NCI-H1092 treated with DMSO at 0.1 percent for 48 hours (cell line): ENCODE results near the gene MELTF.

Experiments
- DNase-seq: peaks from one replicate; lab custom pipeline; 2025; lab: John Stamatoyannopoulos, UW

Gene MELTF

DNA sequence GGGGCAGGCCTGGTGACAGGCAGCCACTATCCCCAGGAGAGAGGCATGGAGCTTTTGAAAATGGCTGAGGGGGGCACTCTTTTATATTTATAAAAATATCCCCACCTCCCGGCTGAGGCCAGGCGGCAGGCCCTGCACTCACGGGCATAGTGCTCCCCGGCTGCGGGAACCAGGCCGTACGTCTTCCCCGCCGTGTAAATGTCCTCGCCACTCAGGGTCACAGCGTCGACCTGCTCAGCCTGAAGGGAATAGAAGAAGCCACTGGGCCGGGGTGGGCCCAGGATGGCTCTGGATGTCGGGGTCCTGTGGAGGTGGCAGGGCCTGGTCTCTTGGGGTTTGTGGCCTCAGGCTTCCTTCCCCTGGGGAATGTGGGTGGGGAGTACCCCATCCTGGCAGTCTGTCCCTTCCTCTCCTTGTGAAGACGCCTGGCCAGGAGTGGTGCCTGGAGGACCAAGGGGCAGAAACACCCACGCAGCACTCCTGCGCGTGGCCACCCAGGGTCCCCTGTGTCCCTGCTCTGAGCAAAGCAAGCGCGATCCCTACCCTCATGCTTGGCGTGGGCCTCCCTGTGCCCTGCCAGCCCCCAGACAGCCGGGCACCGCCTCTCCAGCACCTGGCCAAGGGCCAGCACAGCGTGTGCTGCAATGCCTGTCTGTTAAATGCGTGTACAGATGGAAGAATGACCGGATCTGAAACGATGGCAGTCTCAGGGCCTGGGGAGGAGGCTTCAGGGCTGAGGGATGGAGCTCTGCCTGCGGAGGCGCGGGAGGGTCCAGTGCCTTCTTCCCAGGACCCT, 18.9 kb downstream of the MELTF start:
- DNase-seq, result no peak

DNA sequence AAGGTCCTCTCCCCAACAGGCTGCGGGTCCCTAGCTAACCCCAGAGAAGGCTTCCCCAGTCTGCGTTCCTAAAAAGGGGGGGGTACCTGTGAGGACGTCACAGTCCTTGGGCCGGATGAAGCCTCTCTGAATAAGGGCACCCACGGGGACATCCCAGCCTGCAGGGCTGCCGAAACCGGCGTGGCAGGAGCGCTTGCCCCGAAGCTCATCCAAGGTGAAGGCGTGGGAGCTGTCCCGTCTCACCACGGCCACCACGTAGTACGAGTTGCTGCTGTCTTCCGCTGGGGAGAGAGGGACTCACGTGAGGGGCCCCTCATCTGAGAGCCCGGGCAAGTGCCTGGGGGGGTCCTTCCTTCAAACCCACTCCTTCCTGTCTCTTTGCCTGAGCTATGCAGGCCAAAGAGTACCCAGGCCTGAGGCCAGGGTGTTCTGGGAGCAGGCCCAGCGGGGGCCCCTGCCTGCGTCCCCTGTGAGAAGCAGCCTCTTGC, 20.0 kb downstream of the MELTF start:
- DNase-seq, result no peak

DNA sequence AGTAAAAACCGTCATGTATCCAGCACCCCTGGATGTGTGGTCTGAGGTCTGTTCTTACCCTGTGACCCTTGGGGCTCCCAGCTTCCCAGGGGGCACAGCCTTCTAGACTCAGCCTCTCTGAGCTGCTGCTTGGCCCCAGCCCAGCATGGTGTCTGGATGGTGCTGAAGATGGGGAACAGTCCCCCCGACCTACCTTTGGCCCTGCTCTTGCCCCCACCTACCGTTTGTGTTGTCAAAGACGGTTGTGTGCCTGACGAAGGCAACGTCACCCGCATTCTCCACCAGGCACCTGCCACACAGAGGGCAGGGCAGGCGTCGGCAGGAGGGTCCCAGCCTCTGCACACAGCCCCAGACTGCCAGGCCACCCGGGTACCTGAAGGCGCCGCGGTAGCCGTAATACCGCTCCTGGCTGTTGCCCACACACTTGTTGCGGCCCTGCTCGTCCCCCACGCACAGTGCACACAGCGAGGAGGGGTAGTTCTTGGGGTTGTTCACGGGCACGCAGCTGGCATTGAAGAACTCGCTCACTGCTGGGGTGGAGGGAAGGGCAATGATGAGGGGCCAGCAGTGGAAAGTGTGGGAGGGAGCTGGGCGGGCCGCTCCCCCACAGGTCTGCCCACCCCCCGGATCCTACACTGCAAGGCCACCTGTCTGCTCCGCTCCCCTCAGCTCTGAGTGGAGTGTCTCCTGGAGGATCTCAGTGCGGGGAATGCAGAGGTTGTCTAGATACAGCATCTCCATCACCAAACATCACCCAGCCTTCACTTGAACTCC, 21.0 kb downstream of the MELTF start:
- DNase-seq, result no peak

DNA sequence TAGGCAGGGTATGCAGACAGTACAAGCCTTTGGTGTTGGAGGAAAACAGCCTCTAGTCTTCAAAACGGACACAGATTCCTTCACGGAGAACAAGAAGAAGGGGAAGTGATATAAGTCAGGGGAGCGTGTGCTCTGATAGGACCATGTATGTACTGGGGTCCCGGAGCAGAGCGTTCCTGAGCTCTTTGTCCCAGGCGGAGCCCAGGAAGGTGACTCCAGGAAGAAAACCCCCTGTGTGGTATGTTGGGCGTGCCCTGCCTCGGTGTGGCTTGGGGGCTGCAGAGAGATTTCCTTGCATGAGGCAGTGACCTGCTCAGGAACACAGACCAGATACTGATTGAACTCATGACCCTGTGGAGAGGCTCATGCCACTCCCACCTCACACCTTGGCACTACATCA, 21.7 kb downstream of the MELTF start:
- no peak for DNase-seq

DNA sequence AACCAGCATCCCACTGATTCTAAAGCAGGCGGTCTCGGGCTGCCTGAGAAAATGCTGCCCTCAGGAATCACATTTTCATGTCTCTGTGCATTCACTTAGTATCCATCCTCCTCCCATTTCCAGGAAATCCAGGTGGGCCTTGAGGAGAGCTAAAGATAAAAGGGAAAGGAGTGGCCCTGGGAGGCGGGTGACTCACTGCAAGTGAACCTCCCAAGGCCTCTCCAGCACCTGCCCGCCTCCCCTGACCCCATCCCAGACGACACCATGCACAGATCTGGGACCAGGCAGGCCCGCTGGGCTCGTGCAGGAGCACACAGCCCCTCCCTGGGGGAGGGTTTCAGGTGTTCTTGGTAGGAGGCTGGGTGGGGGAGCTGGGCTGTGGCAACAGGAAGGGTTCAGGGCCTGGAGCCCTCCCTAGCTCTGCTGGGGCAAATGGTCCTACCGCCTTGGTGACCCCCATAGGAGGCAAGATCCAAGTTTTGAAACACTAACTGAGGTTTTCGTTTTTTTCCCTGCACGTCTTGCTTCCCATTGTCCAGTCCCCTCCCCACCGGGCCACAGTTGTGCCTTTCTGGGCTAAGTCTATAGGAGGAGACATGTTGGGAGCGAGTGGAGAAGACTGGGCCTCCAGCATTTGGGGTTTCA, 22.2 kb downstream of the MELTF start:
- no peak for DNase-seq

DNA sequence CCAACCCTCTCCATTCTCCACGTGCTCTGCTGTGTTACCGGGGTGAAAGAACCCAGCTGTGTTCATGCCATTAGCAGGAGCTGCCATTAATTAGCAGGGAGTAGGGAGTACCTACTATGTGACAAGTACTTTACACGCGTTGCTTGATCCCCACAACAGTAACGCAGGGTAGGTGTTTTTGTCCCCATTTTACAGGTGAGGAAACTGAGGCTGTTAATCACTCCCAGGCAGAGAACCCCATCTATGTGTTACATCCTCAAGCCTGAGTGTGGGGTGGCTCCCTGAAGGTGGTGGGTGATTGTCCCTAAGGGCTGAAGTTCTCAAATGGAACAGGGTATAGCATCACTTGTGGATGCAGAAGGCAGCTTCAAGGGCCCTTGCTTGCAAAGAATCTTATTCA, 22.8 kb downstream of the MELTF start:
- DNase-seq, result no peak

DNA sequence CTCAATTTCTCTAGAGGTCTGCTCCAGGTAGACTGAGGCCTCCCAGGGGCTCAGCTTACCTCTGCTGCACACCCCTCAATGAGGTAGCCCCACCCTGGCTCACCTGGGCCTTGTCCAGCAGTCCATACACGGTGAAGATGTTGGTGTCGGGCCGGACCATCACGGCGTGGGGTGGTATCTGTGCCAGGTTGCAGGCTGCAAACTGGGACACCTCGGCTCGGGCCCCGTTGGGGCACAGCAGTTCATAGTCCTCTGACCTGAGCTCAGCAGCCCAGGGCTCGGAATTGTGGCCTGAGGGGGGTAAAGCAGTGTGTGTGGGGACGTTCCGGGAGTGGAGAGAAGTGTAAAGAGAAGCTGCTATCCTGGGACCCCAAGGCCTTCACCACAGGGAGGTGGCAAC, 23.2 kb downstream of the MELTF start:
- no peak for DNase-seq

DNA sequence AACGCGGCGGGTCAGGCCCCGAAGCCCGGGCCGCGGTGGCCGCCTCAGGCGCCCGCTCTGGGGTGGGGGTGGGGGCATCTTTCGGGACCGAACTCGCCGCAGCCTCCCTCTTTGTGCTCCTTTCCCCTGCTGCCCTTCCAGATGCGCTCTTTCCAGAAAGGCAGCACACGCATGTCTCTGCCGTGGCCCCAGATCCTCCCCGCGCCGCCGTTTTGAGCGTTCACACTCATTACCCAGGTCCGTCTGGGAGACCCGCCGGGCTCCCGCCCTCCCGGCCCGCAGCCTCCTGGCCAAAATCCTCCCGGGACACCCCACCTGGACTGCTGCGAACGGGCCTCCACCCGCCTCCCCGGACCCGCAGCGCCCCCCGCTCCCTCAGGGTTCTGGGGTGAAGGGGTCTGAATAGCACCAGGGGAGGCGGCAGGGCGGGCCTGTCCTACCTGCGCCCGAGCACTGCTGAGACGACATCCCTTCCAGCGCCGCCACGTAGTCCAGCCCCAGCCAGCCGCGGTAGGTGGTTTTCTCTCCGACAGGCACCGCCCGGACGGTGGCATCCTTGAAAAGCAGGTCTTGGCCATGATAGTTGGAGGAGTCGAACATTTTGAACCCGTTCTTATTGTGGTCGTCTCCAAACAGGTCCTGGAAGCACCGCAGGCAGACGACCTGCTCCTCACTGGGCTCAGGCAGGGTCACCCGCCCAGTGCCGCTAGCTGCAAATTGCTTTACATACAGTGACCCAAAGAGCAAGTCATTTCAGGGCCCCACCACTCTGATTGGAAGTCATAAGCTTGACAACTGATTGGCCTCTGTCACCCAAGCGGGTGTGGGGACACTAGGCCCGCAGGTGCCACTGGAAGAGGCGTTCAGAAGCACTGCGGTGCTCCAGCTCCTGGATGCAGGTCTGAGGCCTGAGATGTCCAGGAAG, 25.9 kb downstream of the MELTF start:
- peak; percentile 27 for DNase-seq

DNA sequence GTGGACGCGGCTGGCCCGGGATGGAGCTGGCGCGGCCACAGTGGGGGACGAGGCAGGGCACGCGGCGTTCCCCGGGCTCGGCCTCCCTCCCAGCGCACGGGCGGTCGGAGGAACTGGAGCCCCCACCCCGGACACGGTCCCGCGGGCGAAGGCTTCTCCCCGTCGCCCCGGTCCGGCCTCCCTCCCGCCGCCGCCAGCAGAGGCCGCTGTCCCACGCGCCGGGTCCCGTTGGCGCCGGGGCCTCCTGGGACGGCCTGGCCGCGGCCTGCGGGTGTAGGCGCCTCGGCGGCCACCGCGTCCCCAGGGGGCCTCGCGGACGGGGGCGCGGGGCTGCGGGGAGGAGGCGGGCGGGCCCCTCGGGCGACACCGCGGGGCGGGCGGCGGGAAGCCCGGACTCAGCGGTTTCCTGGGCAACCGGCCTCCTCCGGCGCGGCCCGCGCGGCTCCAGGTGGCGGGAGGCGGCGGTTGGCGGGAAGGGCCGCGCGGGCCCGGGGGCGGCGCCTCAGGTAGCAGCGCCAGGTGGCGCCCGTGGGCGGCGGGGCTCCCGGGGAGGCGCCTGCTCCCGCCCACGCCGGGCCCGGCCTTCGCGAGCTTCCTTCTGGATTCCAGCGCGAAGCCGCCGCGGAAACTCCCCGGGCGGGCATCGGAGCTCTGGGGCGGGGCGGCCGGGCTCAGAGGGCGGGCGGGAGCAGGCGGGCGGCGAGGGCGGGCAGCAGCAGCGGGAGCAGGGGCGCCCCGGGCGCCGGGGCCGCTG, 26.7 kb downstream of the MELTF start:
- DNase-seq, result peak; percentile 53

DNA sequence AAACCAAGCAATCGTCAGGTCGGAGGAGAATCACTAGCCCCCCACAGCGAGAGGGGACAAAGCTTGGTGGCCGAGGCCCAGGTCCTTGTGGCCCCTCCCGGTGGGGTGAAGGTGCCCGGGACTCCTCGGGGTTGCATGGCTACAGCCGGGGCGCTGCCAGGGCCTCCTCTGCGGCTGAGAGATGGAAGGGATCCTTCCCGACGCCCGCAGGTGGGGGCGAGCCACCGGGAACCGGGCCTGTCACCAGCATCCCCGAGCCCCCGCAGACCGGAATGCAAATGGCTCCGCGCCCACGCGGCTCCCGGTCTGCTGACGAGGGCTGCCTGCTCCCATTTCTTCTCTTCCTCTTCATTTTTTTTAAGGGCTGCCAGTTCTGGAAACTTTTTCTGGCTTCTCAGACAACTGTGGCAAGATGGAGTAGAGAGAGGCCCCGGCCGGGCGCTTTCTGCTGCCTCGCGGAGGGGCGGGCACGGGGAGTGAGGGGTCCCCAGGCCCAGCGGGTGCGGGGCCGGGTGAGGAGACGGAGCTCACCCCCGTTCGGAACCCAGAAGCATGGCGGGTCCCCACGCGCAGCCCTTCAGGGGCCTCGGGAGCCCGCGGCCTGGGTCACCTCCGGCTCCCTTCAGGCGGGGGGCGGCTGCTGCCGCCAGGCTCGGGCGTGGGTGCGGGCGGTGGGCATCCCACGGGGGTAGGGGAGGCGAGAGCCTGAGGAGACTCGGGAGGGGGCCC, 27.5 kb downstream of the MELTF start:
- DNase-seq, result no peak

DNA sequence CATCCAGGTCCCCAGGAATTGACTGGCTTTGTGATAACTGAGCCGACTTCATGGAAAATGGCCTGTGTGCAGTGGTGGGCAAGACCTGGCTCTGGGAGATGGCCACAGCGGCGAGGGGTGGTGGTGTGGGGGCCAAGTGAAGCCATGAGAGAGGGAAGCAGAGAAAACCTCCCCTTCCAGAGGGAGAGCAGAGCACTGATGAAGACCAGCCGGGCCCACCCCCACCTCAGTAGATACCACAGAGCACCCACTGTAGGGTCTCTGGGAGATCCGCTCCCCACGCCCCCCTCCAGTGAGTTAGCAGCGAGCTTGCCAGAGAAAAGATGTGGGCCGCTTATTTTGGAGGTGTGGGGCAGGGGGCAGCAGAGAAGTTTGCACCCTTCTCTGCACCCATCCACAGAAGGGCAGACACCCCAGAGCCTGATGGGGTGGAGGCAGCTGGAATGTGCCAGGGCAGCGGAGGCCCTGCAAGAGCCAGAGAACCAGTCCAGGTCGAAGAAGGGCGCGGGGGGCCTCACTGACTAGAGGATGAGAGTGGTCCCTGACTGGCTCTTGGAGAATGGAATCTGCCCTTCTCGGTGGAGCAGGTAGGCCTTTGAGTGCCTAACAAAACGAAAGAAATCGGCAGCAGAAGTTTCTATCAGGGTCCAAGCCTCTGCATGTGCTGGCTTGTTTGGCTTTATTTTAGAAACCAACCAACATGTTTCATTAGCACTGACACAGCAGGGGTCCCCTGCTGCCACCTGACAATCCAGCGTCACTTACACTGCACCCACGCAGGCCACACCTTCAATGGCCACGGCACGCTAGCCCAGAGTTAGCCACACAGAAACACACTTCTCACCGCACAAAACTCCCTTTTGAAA, 28.3 kb downstream of the MELTF start:
- DNase-seq, result no peak

DNA sequence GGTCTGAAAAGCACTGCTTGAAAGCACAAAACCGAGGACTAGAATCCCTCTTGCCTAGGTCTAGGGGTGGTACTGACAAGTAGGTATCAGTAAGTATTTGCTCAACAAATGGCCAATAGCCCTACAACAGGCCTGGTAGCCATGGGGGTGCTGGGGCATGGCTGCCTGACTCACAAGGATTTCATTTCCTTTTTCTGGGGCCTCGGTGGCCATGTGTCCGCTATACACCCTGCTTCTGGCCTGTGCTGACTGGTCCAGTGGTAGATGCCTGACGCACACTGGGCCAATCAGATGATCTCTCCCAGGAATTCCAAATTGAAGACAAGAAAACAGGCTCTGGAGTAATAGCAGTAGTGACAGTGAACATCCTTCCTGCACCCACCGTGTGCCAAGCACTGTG, 29.4 kb downstream of the MELTF start:
- no peak for DNase-seq

DNA sequence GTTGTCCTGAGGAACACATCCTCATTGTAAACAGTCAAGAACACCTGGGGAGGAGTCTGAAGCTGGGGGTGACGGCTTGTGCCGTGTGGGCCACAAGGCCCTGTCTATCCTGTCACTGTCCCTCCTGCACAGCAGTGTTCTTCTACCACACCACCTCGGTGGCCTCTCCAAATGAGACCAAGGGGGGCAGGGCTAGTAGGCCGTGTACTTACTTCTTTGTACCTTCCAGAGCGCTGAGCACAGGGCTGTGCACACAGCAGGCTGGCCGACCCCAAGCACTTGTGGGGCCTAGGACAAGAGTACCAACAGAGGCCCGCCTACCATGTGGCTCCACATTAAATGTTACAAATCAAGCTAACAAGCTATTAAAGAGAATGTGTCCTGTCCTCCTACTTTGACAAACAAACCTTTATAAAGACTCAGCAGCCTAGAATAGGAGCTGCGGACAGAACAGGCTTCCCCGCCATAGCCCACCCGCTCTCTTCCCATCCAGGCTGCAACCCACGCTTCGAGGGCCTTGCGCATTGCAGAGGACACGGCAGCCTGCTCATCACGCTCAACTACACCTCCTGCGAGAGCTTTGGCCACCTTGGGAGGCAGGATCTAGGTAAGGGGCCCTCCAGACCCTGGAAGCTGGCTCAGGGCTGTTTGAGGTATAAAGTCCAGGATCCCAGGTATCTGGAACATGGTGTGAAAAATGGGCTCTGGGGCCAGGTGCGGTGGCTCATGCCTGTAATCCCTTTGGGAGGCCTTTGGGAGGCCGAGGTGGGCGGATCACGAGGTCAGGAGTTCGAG, 30.5 kb downstream of the MELTF start:
- DNase-seq, result no peak

DNA sequence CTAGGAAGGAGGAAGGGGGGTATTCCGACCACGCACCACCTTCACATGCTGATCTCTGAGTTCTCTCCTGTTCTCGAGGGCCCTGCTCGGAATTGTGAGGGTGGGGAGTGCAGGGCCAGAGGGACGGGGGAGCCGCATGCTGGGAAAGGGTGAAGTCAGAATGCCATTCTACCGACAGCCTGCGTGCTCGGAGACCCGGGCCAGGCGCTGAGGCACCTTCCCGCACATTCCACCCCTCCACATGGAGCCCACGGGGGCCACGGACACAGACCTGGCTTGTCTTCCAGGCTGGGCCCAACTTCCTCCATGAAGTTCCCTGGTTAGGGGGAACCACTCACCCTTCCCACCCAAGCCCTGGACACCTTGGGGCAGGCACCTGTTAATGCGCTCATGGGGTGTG, 32.3 kb downstream of the MELTF start:
- DNase-seq, result no peak

DNA sequence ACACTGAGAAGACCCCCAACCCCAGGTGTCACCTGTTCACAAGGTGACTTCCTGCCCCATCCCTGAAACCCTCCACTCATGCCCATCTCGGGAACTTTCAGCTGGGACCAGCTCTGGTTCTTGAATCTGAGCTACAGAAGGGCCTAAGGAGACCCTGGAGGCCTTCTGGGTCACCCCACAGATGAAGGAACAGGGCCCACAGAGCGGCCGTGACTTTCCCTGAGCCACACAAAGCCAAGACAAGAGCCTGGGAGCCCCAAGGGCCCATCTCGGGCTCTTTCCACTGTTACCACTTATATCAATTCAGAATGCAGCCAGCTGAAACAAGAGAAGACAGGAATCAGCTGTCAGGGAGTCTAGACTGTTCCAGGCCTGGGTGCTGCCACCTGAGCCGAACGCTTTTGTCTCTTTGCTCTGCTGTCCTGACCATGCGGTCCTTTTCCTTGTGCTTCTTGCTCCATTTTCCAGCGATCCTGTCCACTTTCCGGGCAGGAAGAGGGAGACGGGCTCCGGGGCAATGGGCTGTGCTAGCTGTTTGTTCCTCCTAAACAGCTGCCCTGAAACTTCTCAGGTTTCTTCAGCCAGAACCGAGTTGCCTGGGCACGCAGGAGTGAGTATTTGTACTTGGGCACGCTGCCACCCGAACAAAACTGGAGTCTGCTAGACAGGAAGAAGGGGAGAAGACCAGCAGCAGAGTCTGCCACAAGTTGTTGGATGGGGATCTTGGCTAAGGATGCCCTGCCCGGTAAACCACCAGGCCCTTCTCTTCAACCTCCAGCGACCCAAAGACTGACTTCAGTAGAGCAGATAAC, 33.0 kb downstream of the MELTF start:
- peak; percentile 74 for DNase-seq

DNA sequence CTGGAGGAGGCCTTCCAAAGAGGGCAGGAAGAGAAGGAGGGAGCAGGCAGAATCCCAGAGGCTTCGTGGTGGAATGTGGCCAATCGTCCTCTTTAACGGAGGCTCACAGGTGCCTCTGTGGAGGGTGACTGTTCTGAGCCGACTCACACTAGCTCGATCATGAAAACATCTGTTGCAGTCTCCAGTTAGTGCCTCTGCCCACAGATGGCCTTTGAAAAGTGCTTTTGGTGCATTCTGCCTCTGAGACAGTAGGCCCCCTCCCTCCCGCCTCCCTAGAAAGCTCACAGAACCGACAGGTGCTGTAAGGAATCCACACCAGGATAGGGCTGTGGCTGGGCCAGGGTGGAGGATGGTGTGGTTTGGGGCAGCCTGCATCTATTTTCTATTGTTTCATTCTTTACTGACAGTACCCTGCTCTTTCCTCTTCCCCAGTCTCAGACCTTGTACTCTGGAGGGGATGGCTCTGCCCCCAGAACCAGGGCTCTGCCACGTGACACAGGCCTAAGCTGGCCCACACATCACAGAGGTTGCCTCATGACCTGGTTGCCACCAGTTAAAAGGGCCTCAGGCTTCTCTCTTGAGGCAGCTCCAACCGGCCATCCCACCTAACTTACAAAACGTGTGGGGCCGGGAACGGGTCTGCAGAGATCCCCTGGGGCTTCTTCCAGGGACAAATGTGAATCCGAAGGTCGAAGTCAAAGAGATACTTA, 33.8 kb downstream of the MELTF start:
- no peak for DNase-seq

DNA sequence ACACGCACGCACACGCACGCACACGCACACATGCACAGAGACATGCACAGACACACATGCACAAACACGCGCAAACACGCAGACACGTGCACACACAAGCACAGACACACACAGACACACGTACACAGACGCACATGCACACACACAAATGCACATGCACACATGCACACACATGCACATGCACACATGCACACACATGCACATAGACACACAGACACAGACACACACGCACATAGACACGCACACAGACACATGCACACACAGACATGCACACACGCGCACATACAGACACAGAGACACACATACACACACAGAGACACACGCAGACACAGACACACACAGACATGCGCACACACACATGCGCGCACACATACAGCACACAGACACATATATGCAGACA, 34.6 kb downstream of the MELTF start:
- DNase-seq, result no peak
